Endometrial microvascular endothelial cells (primary cell): ENCODE results near the gene PRICKLE2. TPM values are rescaled to one million over a fixed set of nuclear protein-coding genes. Genes with fewer than 3 reads are reported as not detected.

Source experiments
- in situ Hi-C: cut with HindIII; loops from 2 replicates; pipeline ENCODE4 v1.10.0; 2017; ENCODE audit warnings: low sequenced_read_pairs, low pct_unique_long_range_greater_than_20kb; ENCODE audit errors: inconsistent ontology term
- total RNA-seq: library from RNA; depleted of rRNA; stranded (reverse); fragments of >200 nt; gene quantifications from one replicate; pipeline ENCODE4 v1.2.3, GENCODE V29; 2015; ENCODE audit errors: inconsistent ontology term

The PRICKLE2 gene
- total RNA-seq, 1 donor from 2014 or later: 0.56 TPM

GRCh38 chr3:64223791-64224745, 1.2 kb downstream of the PRICKLE2 start:
- in situ Hi-C loops: loop anchor here (5.0 to 25.0 kb wide), 3 partner anchors 37 to 187 kb away; no protein-coding TSS in a partner anchor

- in situ Hi-C loops: loop anchor here (5.0 to 25.0 kb wide), 3 partner anchors 35 to 185 kb away; no protein-coding TSS in a partner anchor
Measured at GRCh38 chr3:64222501-64223111, 2.7 kb downstream of the PRICKLE2 start.

- in situ Hi-C loops: loop anchor here (5.0 to 25.0 kb wide), 3 partner anchors 34 to 184 kb away; no protein-coding TSS in a partner anchor
Measured at GRCh38 chr3:64221571-64222257, 3.6 kb downstream of the PRICKLE2 start.

GRCh38 chr3:64220161-64220914, 4.9 kb downstream of the PRICKLE2 start:
- in situ Hi-C loops: loop anchor here (5.0 to 25.0 kb wide), 3 partner anchors 33 to 183 kb away; no protein-coding TSS in a partner anchor

- in situ Hi-C loops: loop anchor here (25.0 kb wide), 2 partner anchors 144 to 181 kb away; no protein-coding TSS in a partner anchor
Measured at GRCh38 chr3:64218746-64219145, 6.5 kb downstream of the PRICKLE2 start.

- in situ Hi-C loops: loop anchor here (25.0 kb wide), 2 partner anchors 144 to 181 kb away; no protein-coding TSS in a partner anchor
Measured at GRCh38 chr3:64218329-64218728, 6.9 kb downstream of the PRICKLE2 start.

GRCh38 chr3:64216274-64217147, 8.8 kb downstream of the PRICKLE2 start:
- in situ Hi-C loops: loop anchor here (25.0 kb wide), 2 partner anchors 146 to 179 kb away; no protein-coding TSS in a partner anchor

- in situ Hi-C loops: loop anchor here (25.0 kb wide), 2 partner anchors 147 to 178 kb away; no protein-coding TSS in a partner anchor
Measured at GRCh38 chr3:64215559-64215958, 9.7 kb downstream of the PRICKLE2 start.

- in situ Hi-C loops: loop anchor here (25.0 kb wide), 2 partner anchors 147 to 178 kb away; no protein-coding TSS in a partner anchor
Measured at GRCh38 chr3:64215103-64215502, 10.2 kb downstream of the PRICKLE2 start.

- in situ Hi-C loops: loop anchor here (25.0 kb wide), 2 partner anchors 148 to 177 kb away; no protein-coding TSS in a partner anchor
Measured at GRCh38 chr3:64214381-64215018, 10.8 kb downstream of the PRICKLE2 start.

GRCh38 chr3:64213962-64214379, 11.3 kb downstream of the PRICKLE2 start:
- in situ Hi-C loops: loop anchor here (25.0 kb wide), 2 partner anchors 148 to 177 kb away; no protein-coding TSS in a partner anchor

- in situ Hi-C loops: loop anchor here (25.0 kb wide), 2 partner anchors 149 to 176 kb away; no protein-coding TSS in a partner anchor
Measured at GRCh38 chr3:64213224-64213878, 11.9 kb downstream of the PRICKLE2 start.

- in situ Hi-C loops: loop anchor here (25.0 kb wide), 2 partner anchors 152 to 173 kb away; no protein-coding TSS in a partner anchor
Measured at GRCh38 chr3:64209866-64210621, 15.2 kb downstream of the PRICKLE2 start.

GRCh38 chr3:64207289-64208080, 17.8 kb downstream of the PRICKLE2 start:
- in situ Hi-C loops: loop anchor here (25.0 kb wide), 2 partner anchors 155 to 170 kb away; no protein-coding TSS in a partner anchor
